Ovary (tissue), 3 donors: ENCODE results near the gene COBL.

Source experiments
- EP300 ChIP-seq: sonication (generic); formaldehyde crosslinking; IDR thresholded peaks from one replicate; pipeline ENCODE4 v1.6.1; 2017; ENCODE audit warnings: antibody characterized with exemption
- POLR2A ChIP-seq: fragments of 450-650 bp; IDR thresholded peaks from one replicate; pipeline ENCODE4 v1.6.1; 2017; ENCODE audit warnings: antibody characterized with exemption, mild to moderate bottlenecking, moderate library complexity
- TF ChIP-seq, protein P1 (sequence below), 3 donors: fragments of 450-650 bp in 2 of 3; fragments of 200-600 bp in 1 of 3; IDR thresholded peaks; one replicate each; pipeline versions ENCODE4 v1.5.1 to v1.8.0; 2016 to 2022; ENCODE audit warnings: antibody characterized with exemption in 3 of 3, mild to moderate bottlenecking in 1 of 3
- donor health status: DM: no; HTN: no; CAD: no.

GRCh38 chr7:51019891-51020870 is 296.4 kb downstream of the COBL start:
- no peak for TF ChIP-seq POLR2A
- TF ChIP-seq, protein P1, sequence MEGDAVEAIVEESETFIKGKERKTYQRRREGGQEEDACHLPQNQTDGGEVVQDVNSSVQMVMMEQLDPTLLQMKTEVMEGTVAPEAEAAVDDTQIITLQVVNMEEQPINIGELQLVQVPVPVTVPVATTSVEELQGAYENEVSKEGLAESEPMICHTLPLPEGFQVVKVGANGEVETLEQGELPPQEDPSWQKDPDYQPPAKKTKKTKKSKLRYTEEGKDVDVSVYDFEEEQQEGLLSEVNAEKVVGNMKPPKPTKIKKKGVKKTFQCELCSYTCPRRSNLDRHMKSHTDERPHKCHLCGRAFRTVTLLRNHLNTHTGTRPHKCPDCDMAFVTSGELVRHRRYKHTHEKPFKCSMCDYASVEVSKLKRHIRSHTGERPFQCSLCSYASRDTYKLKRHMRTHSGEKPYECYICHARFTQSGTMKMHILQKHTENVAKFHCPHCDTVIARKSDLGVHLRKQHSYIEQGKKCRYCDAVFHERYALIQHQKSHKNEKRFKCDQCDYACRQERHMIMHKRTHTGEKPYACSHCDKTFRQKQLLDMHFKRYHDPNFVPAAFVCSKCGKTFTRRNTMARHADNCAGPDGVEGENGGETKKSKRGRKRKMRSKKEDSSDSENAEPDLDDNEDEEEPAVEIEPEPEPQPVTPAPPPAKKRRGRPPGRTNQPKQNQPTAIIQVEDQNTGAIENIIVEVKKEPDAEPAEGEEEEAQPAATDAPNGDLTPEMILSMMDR (IDR thresholded peaks at IDR 0.05): no peak
- TF ChIP-seq EP300: no peak
